PC-9 (cell line): ENCODE data around the gene GABRR3. TPM values are rescaled to one million over a fixed set of nuclear protein-coding genes. Genes with fewer than 3 reads are reported as not detected.
A peak's percentile ranks its signal among the peaks of the same experiment; 100 is the strongest.

ENCODE experiments used
- BruUV-seq: library from RNA; stranded (reverse); fragments of 400-500 nt; replicated peaks from 2 replicates; lab custom pipeline; 2021; lab: Mats Ljungman, UMichigan
- CTCF ChIA-PET: fragments of 300-600 bp; sonication (Branson Sonifier 250); formaldehyde crosslinking; loops from one replicate; lab custom pipeline; 2022; ENCODE audit warnings: antibody characterized with exemption; lab: Charles Lee
- POLR2A ChIA-PET: fragments of 300-600 bp; sonication (Branson Sonifier 250); formaldehyde crosslinking; loops from one replicate; lab custom pipeline; 2022; ENCODE audit warnings: antibody characterized with exemption; ENCODE audit not compliant: unreplicated experiment; lab: Charles Lee
- DNase-seq, 2 experiments: peaks; one replicate each; pipeline versions ENCODE4 v3.0.0 to v3.0.0-alpha.2; 2015 to 2022; ENCODE audit warnings: mixed read lengths in 1 of 2
- H2AFZ ChIP-seq: fragments of 200-600 bp; sonication (generic); 2 replicates; pipeline ENCODE4 v1.8.1; 2017; ENCODE audit warnings: antibody characterized with exemption
- H3F3A ChIP-seq: fragments of 200-600 bp; sonication (generic); 2 replicates; pipeline ENCODE4 v1.8.1; 2017; ENCODE audit warnings: antibody characterized with exemption, mild to moderate bottlenecking, low read depth; ENCODE audit not compliant: insufficient read depth
- H3K27ac ChIP-seq: fragments of 200-600 bp; sonication (generic); 2 replicates; pipeline ENCODE4 v1.6.1; 2016; ENCODE audit warnings: mixed run types
- H3K27me3 ChIP-seq: fragments of 200-600 bp; sonication (generic); 2 replicates; pipeline ENCODE4 v1.6.1; 2016; ENCODE audit warnings: low read depth, mixed run types; ENCODE audit not compliant: insufficient read depth
- H3K36me3 ChIP-seq: fragments of 200-600 bp; sonication (generic); 2 replicates; pipeline ENCODE4 v1.6.1; 2016; ENCODE audit warnings: low read depth, mixed run types
- H3K4me1 ChIP-seq: fragments of 200-600 bp; sonication (generic); replicated peaks from 2 replicates; pipeline ENCODE4 v1.6.1; 2016; ENCODE audit warnings: mixed run types; ENCODE audit not compliant: insufficient read depth
- H3K4me2 ChIP-seq: fragments of 200-600 bp; sonication (generic); 2 replicates; pipeline ENCODE4 v1.6.1; 2017; ENCODE audit warnings: mixed run types
- H3K4me3 ChIP-seq: fragments of 200-600 bp; sonication (generic); 2 replicates; pipeline ENCODE4 v1.6.1; 2016; ENCODE audit warnings: mixed run types
- H3K79me2 ChIP-seq: fragments of 200-600 bp; sonication (generic); 2 replicates; pipeline ENCODE4 v1.6.1; 2017; ENCODE audit warnings: low read depth, mixed run types
- H3K9me2 ChIP-seq: fragments of 200-600 bp; sonication (generic); 2 replicates; pipeline ENCODE4 v1.8.1; 2017; ENCODE audit warnings: mild to moderate bottlenecking; ENCODE audit not compliant: insufficient read depth
- H3K9me3 ChIP-seq: fragments of 200-600 bp; sonication (generic); 2 replicates; pipeline ENCODE4 v1.8.1; 2016; ENCODE audit warnings: low read depth; ENCODE audit not compliant: insufficient read depth
- H4K20me1 ChIP-seq: fragments of 200-600 bp; sonication (generic); 2 replicates; pipeline ENCODE4 v1.8.1; 2017; ENCODE audit not compliant: insufficient read depth
- EZH2 ChIP-seq: fragments of 200-600 bp; sonication (generic); IDR thresholded peaks from 2 replicates; pipeline ENCODE4 v1.8.0; 2017; ENCODE audit warnings: antibody characterized with exemption, low read depth
- intact Hi-C: fragments of 100-400 bp; cut with micrococcal nuclease; formaldehyde crosslinking; loops from one replicate; pipeline ENCODE4 v1.10.0; 2022; ENCODE audit not compliant: unreplicated experiment
- total RNA-seq: library from RNA; stranded (reverse); gene quantifications from 2 replicates; pipeline ENCODE4 v1.2.3, GENCODE V29; 2021
- TF ChIP-seq, protein P1 (sequence below): fragments of 200-600 bp; sonication (generic); conservative IDR thresholded peaks from 2 replicates; pipeline ENCODE4 v1.6.1; 2017; ENCODE audit warnings: mixed run types, antibody characterized with exemption, mild to moderate bottlenecking, moderate library complexity

The GABRR3 gene
- total RNA-seq, 1 experiment from 2014 or later: not detected

DNA sequence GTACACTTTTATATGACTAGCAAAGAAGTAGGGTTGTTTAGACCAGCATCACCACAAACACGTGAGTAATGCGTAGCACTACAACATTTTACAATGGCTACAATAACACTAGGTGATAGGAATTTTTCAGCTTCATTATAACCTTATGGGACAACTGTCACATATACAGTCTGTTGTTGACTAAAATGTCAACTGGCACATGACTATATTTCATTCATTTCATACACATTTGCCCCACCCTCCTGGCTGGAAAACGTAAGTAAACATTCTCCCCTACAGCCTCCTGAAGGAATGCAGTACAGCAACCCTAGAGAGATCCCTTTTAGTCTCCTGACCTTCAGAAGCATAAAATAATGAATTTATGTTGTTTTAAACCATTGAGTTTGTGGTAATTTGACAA, 79.1 kb downstream of the GABRR3 start:
- no TSS peak for BruUV-seq
- intact Hi-C loops: no loop called here
- H3K4me2 ChIP-seq: peak overlapping the region; percentile 14; the same call in 1 of the 2 replicates
- H2AFZ ChIP-seq: no peak overlapping the region
- H3K4me1 ChIP-seq: peaks cover 48% of the 10 kb centered on the region
- no peak for TF ChIP-seq EZH2
- TF ChIP-seq, protein P1, sequence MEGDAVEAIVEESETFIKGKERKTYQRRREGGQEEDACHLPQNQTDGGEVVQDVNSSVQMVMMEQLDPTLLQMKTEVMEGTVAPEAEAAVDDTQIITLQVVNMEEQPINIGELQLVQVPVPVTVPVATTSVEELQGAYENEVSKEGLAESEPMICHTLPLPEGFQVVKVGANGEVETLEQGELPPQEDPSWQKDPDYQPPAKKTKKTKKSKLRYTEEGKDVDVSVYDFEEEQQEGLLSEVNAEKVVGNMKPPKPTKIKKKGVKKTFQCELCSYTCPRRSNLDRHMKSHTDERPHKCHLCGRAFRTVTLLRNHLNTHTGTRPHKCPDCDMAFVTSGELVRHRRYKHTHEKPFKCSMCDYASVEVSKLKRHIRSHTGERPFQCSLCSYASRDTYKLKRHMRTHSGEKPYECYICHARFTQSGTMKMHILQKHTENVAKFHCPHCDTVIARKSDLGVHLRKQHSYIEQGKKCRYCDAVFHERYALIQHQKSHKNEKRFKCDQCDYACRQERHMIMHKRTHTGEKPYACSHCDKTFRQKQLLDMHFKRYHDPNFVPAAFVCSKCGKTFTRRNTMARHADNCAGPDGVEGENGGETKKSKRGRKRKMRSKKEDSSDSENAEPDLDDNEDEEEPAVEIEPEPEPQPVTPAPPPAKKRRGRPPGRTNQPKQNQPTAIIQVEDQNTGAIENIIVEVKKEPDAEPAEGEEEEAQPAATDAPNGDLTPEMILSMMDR: no peak
- no peaks in the 10 kb centered on the region for H3K9me2 ChIP-seq
- POLR2A ChIA-PET: no interaction called here
- peaks cover 11% of the 10 kb centered on the region; the same call in 1 of the 2 replicates for H3K79me2 ChIP-seq
- no peak overlapping the region for H3K4me3 ChIP-seq
- H3K36me3 ChIP-seq: peaks cover 43% of the 10 kb centered on the region
- H3K27ac ChIP-seq: no peak overlapping the region
- no peaks in the 10 kb centered on the region for H3K27me3 ChIP-seq
- H4K20me1 ChIP-seq: 0 out of 2 replicates have a peak, but pooled peaks cover under 1% of the 10 kb centered on the region
- CTCF ChIA-PET: no interaction called here
- peaks cover 23% of the 10 kb centered on the region for H3F3A ChIP-seq
- H3K9me3 ChIP-seq: no peaks in the 10 kb centered on the region
- DNase-seq: peak in 1 of 2 experiments; percentile 68

DNA sequence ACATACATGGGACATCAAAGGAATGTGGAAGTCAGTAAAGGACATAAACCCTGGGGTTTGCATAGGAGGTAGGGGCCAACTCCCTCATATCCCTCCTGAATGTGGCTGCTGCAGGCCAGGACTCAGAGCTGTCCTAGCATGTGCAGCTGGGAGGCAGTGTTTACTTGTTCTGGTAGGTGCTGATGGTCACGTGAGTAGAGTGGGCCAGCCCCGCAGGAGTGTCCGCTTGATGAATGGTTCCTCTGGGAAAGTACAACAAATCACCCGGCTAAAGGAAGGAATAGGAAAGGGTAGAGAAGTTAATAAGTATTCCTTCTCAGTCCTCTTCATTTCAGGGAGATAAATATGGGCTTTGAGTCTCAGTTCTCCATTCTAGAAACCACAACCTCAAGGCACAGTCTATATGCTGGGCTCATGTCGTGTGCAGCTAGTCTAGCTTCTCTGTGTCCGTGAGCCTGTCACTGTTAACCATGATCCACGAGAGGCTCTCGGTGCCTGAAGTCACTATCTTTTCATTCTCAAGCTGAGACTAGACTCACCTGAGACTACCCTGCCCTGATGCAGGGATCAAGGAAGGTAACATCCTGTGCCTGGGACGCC, 80.8 kb downstream of the GABRR3 start:
- no peak for DNase-seq
- Histone ChIP-seq H3K27ac (no peak overlapping the region), H3K9me2 (no peaks in the 10 kb centered on the region), H3K79me2 (peaks cover 12% of the 10 kb centered on the region; the same call in 1 of the 2 replicates), H2AFZ (no peak overlapping the region), H3F3A (peaks cover 23% of the 10 kb centered on the region), H3K4me1 (peaks cover 50% of the 10 kb centered on the region), H3K4me3 (no peak overlapping the region), H3K27me3 (no peaks in the 10 kb centered on the region), H4K20me1 (no peaks in the 10 kb centered on the region), H3K9me3 (no peaks in the 10 kb centered on the region), H3K36me3 (peaks cover 49% of the 10 kb centered on the region), H3K4me2 (no peak overlapping the region)
- BruUV-seq: no TSS peak
- TF ChIP-seq, protein P1: no peak
- no peak for TF ChIP-seq EZH2
- POLR2A ChIA-PET: no interaction called here
- intact Hi-C loops: loop anchor here (5.0 kb wide), 2 partner anchors 68 to 72 kb away; no protein-coding TSS in a partner anchor
- CTCF ChIA-PET: no interaction called here

DNA sequence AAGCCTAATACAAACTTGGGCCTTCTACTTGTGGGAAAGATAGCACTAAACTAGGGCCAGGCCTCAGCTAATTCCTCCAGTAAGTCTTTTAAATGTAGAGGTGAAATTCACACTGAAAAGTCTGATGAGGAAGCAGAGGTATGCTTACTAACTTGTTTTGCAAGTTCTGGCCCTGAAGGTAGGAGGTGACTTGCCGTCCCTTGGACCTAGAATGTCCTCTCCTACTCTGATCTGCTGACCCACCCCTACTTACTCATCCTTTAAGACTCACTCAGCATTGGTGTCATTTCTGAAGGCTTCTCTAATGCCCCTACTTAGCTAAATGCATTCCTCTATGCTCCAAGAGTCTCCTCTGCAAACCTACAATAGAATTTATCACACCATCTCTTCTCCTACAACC, 82.2 kb downstream of the GABRR3 start:
- no peak for TF ChIP-seq EZH2
- Histone ChIP-seq H3K9me2 (no peaks in the 10 kb centered on the region), H2AFZ (no peak overlapping the region), H3K4me2 (peak overlapping the region; percentile 79), H3K27me3 (no peaks in the 10 kb centered on the region), H4K20me1 (no peaks in the 10 kb centered on the region), H3K4me1 (peaks cover 43% of the 10 kb centered on the region), H3F3A (peaks cover 23% of the 10 kb centered on the region), H3K4me3 (peak overlapping the region; percentile 36; the same call in 1 of the 2 replicates), H3K27ac (peak overlapping the region; percentile 91), H3K9me3 (no peaks in the 10 kb centered on the region), H3K79me2 (peaks cover 12% of the 10 kb centered on the region; the same call in 1 of the 2 replicates), H3K36me3 (peaks cover 55% of the 10 kb centered on the region)
- POLR2A ChIA-PET: interaction anchor here (0.7 to 0.8 kb wide), 3 partner anchors 19 to 929 kb away, joined by 3 to 7 read pairs (median 6); partner anchors contain the start of gene CRYBG3
- BruUV-seq: no TSS peak
- CTCF ChIA-PET: interaction anchor here (0.7 kb wide), 1 partner anchor 139 kb away, joined by 3 read pairs; no protein-coding TSS in a partner anchor
- intact Hi-C loops: loop anchor here (1.0 to 5.0 kb wide), 3 partner anchors 18 to 71 kb away; no protein-coding TSS in a partner anchor
- DNase-seq: peak; percentile 69 to 98
